CD4-positive, CD25-positive, alpha-beta regulatory T cell (primary cell): ENCODE measurements around the gene TNFRSF13B. TPM values are rescaled to one million over a fixed set of nuclear protein-coding genes. Genes with fewer than 3 reads are reported as not detected.

ENCODE experiments used
- ATAC-seq, 2 donors: fragments of 150-1000 bp; cut with Tn5 transposase; one replicate each; pipeline ENCODE4 v1.10.0; 2021; ENCODE audit warnings: low read depth in 2 of 2, moderate number of reproducible peaks in 2 of 2, moderate library complexity in 1 of 2
- DNase-seq, 3 donors: peaks; one replicate each; pipeline versions ENCODE4 v3.0.0 to v3.0.0-alpha.2; 2012 to 2022; ENCODE audit warnings: mixed read lengths in 1 of 3
- H3K27ac ChIP-seq: one replicate; pipeline ENCODE4 v1.7.0; 2013; ENCODE audit warnings: mild to moderate bottlenecking, low read length; ENCODE audit not compliant: insufficient read depth, poor library complexity, severe bottlenecking
- H3K27me3 ChIP-seq: one replicate; pipeline ENCODE4 v1.7.0; 2013; ENCODE audit warnings: low read length; ENCODE audit not compliant: control insufficient read depth, insufficient read depth
- H3K36me3 ChIP-seq: one replicate; pipeline ENCODE4 v1.7.0; 2013; ENCODE audit warnings: mild to moderate bottlenecking, low read length, moderate library complexity; ENCODE audit not compliant: control insufficient read depth, insufficient read depth
- H3K4me1 ChIP-seq: 2 replicates; pipeline ENCODE4 v1.7.0; 2013; ENCODE audit warnings: mild to moderate bottlenecking, low read length; ENCODE audit not compliant: insufficient read depth, control insufficient read depth, poor library complexity, severe bottlenecking
- H3K4me3 ChIP-seq: one replicate; pipeline ENCODE4 v1.7.0; 2013; ENCODE audit warnings: low read depth, mild to moderate bottlenecking, low read length, moderate library complexity
- H3K9me3 ChIP-seq, 2 experiments: 1 replicate in 1 of 2; 2 replicates in 1 of 2; pipeline ENCODE4 v1.7.0; 2013; ENCODE audit warnings: low read length in 2 of 2, mild to moderate bottlenecking in 1 of 2, moderate library complexity in 1 of 2; ENCODE audit not compliant: control insufficient read depth in 2 of 2
- H3K27ac Mint-ChIP-seq, 3 donors: one replicate each; pipeline ENCODE4 v1.8.0; 2020 to 2022; ENCODE audit warnings: mild to moderate bottlenecking in 3 of 3, mixed read lengths in 3 of 3, moderate library complexity in 2 of 3
- H3K27me3 Mint-ChIP-seq: one replicate; pipeline ENCODE4 v1.8.0; 2022; ENCODE audit warnings: mild to moderate bottlenecking, mixed read lengths
- H3K36me3 Mint-ChIP-seq: one replicate; pipeline ENCODE4 v1.8.0; 2020; ENCODE audit warnings: mixed read lengths
- H3K4me1 Mint-ChIP-seq, 4 donors: one replicate each; pipeline ENCODE4 v1.8.0; 2020 to 2022; ENCODE audit warnings: mixed read lengths in 4 of 4, mild to moderate bottlenecking in 1 of 4
- H3K4me3 Mint-ChIP-seq, 4 donors: one replicate each; pipeline ENCODE4 v1.8.0; 2020 to 2022; ENCODE audit warnings: mild to moderate bottlenecking in 4 of 4, mixed read lengths in 4 of 4, moderate library complexity in 3 of 4
- H3K9me3 Mint-ChIP-seq, 7 donors: one replicate each; pipeline ENCODE4 v1.8.0; 2020 to 2022; ENCODE audit warnings: mixed read lengths in 7 of 7, mild to moderate bottlenecking in 3 of 7, moderate library complexity in 2 of 7
- polyA plus RNA-seq, 4 donors: library from polyadenylated mRNA; unstranded; fragments of 300-500 nt; fragmentation: Illumina TruSeq; gene quantifications; one replicate each; pipeline ENCODE4 v1.2.3, GENCODE V29; 2021
- total RNA-seq: library from RNA; stranded (reverse); gene quantifications from one replicate; pipeline ENCODE4 v1.2.3, GENCODE V29; 2022

Gene TNFRSF13B
- total and polyA plus RNA-seq, 5 donors from 2014 or later = 0.73 to 4.8 (median 3.1) TPM

DNA sequence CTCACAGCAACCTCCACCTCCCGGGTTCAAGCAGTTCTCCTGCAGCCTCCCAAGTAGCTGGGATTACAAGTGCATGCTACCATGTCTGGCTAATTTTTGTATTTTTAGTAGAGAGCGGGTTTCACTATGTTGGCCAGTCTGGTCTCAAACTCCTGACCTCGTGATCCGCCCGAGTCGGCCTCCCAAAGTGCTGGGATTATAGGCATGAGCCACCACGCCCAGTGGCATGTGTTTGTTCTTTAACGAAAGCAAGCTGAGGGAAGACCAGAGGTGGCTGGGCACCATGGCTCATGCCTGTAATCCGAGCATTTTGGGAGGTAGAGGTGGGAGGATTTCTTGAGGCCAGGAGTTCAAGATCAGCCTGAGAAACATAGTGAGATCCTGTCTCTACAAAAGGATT lies 18.1 kb downstream of the TNFRSF13B start:
- Histone ChIP-seq H3K27ac (no peak overlapping the region), H3K27me3 (peaks cover 12% of the 10 kb centered on the region), H3K9me3 (peaks cover 2 to 6% of the 10 kb centered on the region in 2 experiments), H3K4me3 (no peak overlapping the region), H3K4me1 (no peaks in the 10 kb centered on the region), H3K36me3 (no peaks in the 10 kb centered on the region)
- Mint-ChIP-seq H3K27ac (no peak overlapping the region), H3K36me3 (no peaks in the 10 kb centered on the region), H3K4me1 (peaks cover 0 to 5% (median under 1%) of the 10 kb centered on the region in 4 donors), H3K9me3 (peaks cover 0 to 16% (median 4%) of the 10 kb centered on the region in 7 donors), H3K27me3 (peaks cover 18% of the 10 kb centered on the region), H3K4me3 (no peak overlapping the region)
- DNase-seq (no peak), ATAC-seq (no peak)

DNA sequence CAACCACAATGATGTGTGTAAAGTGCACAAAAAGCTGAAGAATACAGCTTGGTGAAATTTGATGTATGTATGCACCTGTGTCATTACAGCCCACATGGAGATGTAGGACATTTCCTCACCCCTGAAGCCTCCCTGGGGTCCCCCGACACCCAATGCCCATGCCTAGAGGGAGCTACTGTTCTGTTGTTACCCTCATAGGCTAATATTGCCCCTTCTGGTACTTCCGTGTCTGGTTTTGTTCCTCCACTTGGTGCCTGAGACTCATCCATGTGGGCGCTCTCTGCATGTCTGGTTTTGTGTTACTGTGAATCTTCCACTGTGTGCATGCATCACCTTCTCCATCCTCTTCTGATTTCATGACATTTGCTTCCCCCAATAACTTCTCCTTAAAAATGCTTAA lies 18.6 kb downstream of the TNFRSF13B start:
- peaks cover 0 to 2% (median under 1%) of the 10 kb centered on the region in 4 donors for H3K4me1 Mint-ChIP-seq
- H3K4me1 ChIP-seq = no peaks in the 10 kb centered on the region
- DNase-seq (no peak), ATAC-seq (no peak)
- peaks cover 18% of the 10 kb centered on the region for H3K27me3 Mint-ChIP-seq
- H3K9me3 ChIP-seq = peaks cover 7 to 8% of the 10 kb centered on the region in 2 experiments
- peaks cover 0 to 21% (median 4%) of the 10 kb centered on the region in 7 donors for H3K9me3 Mint-ChIP-seq
- no peaks in the 10 kb centered on the region for H3K36me3 ChIP-seq
- no peaks in the 10 kb centered on the region for H3K36me3 Mint-ChIP-seq
- no peak overlapping the region for H3K27ac Mint-ChIP-seq
- H3K4me3 Mint-ChIP-seq = no peak overlapping the region
- H3K4me3 ChIP-seq = no peak overlapping the region
- no peak overlapping the region for H3K27ac ChIP-seq
- H3K27me3 ChIP-seq = peaks cover 12% of the 10 kb centered on the region

DNA sequence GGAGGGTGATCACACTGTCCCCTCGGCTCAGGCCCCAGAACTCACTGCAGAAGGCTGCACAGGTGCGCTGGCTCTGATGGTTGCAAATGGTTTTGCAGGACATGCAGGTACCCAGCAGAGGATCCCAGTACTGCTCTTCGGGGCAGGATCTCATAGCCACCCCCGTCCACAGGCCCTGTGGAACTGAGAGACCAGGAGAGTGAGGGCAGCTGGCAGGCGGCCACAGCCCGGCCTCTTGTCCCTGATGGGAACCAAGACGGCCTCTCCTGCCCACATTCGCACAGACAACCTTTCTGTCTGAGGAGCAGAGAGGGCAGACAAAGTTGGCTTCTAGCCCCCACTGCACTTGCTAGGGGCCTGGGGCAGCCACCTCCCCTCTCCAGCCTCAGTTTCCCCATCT lies 19.5 kb downstream of the TNFRSF13B start:
- H3K4me3 Mint-ChIP-seq = no peak overlapping the region
- H3K9me3 Mint-ChIP-seq = peaks cover 0 to 28% (median 4%) of the 10 kb centered on the region in 7 donors
- no peaks in the 10 kb centered on the region for H3K4me1 ChIP-seq
- H3K4me1 Mint-ChIP-seq = peaks cover 0 to 2% (median 0%) of the 10 kb centered on the region in 4 donors
- ATAC-seq (no peak), DNase-seq (no peak)
- H3K27ac ChIP-seq = no peak overlapping the region
- no peaks in the 10 kb centered on the region for H3K36me3 ChIP-seq
- H3K27ac Mint-ChIP-seq = no peak overlapping the region
- H3K27me3 Mint-ChIP-seq = peaks cover 15% of the 10 kb centered on the region
- peaks cover 11% of the 10 kb centered on the region for H3K27me3 ChIP-seq
- H3K9me3 ChIP-seq = peaks cover 7 to 8% of the 10 kb centered on the region in 2 experiments
- H3K36me3 Mint-ChIP-seq = peaks cover 5% of the 10 kb centered on the region
- H3K4me3 ChIP-seq = no peak overlapping the region

DNA sequence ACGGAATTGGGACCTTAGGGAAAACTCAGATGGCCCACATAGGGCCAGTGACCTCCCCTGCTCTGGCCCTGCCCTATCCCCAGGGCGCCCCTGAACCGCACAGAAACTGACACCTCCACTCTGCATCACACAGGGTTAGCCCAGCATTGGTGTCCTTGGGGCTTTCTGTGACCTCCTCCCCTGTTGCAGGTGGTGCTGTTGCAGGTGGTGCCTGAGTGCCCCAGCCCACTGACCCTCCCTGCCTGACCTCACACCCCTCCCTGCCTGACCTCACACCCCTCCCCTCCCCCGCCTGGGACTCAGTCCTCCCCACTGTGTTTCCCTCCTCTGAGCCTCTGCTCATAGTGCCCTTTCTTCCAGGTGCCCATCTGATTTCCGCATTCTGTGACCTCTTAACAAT lies 21.4 kb downstream of the TNFRSF13B start:
- ATAC-seq (no peak), DNase-seq (no peak)
- Mint-ChIP-seq H3K36me3 (peaks cover 5% of the 10 kb centered on the region), H3K4me3 (no peak overlapping the region), H3K27me3 (peaks cover 2% of the 10 kb centered on the region), H3K27ac (no peak overlapping the region), H3K9me3 (peaks cover 0 to 27% (median 4%) of the 10 kb centered on the region in 7 donors), H3K4me1 (no peaks in the 10 kb centered on the region)
- Histone ChIP-seq H3K4me1 (no peaks in the 10 kb centered on the region), H3K27ac (no peak overlapping the region), H3K4me3 (no peak overlapping the region), H3K9me3 (peaks cover 7 to 8% of the 10 kb centered on the region in 2 experiments), H3K27me3 (peaks cover 3% of the 10 kb centered on the region), H3K36me3 (no peaks in the 10 kb centered on the region)

DNA sequence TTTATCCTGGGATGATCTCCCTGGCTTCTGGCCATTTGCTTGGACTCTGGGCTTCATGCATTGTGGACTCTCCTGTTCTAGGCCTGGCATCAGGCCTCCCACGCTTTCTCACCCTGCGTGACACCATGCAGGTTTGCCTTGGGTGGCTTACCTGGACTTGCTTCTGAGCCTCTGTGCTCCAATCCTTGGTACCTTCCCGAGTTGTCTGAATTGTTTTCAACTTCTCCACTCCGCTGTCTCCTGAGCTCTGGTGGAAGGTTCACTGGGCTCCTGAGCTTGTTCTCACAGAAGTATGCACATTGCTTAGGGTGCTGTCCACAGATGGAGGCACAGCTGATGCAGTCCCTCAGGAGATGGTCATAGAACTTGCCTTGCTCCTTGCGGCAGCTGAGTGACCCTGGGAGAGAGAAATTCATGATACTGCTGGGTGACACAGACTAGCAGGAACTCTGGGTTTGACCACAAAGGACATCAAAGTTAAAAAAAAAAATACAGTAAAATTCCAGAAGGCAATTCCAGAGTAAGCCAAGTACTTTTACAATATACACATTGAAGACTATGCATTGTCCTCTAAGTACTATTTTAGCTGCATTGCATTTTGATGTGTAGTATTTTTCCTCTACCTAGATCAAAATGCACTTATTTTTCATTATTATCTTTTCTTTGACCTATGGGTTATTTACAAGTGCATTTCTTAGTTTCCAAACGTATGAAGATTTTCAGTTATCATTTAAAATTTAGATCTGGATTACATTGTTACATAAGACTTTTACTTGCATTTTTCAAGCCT lies 23.1 kb downstream of the TNFRSF13B start:
- H3K27ac Mint-ChIP-seq = no peak overlapping the region
- H3K4me1 Mint-ChIP-seq = no peaks in the 10 kb centered on the region
- Histone ChIP-seq H3K9me3 (peaks cover 7 to 8% of the 10 kb centered on the region in 2 experiments), H3K4me3 (no peak overlapping the region), H3K4me1 (no peaks in the 10 kb centered on the region), H3K27ac (no peak overlapping the region), H3K27me3 (no peaks in the 10 kb centered on the region), H3K36me3 (no peaks in the 10 kb centered on the region)
- no peak for DNase-seq
- ATAC-seq = no peak
- H3K9me3 Mint-ChIP-seq = peaks cover 0 to 23% (median 4%) of the 10 kb centered on the region in 7 donors
- H3K4me3 Mint-ChIP-seq = no peak overlapping the region
- no peaks in the 10 kb centered on the region for H3K27me3 Mint-ChIP-seq
- H3K36me3 Mint-ChIP-seq = peaks cover 5% of the 10 kb centered on the region

DNA sequence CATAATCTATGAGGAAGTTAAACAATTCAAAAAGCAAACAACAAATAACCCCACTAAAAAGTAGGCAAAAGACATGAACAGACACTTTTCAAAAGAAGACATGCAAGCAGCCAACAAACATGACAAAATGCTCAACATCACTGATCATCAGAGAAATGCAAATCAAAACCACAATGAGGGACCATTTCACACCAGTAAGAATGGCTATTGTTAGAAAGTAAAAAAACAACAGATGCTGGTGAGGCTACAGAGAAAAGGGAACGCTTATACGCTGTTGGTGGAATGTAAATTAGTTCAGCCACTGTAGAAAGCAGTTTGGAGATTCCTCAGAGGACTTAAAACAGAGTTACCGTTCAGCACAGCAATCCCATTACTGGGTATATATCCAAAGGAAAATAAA lies 24.4 kb downstream of the TNFRSF13B start:
- H3K27ac Mint-ChIP-seq = no peak overlapping the region
- H3K27me3 Mint-ChIP-seq = no peaks in the 10 kb centered on the region
- H3K27me3 ChIP-seq = no peaks in the 10 kb centered on the region
- H3K4me1 Mint-ChIP-seq = no peaks in the 10 kb centered on the region
- no peak overlapping the region for H3K27ac ChIP-seq
- H3K4me3 ChIP-seq = no peak overlapping the region
- no peak for DNase-seq
- peaks cover 7 to 8% of the 10 kb centered on the region in 2 experiments for H3K9me3 ChIP-seq
- no peaks in the 10 kb centered on the region for H3K36me3 ChIP-seq
- peaks cover 5% of the 10 kb centered on the region for H3K36me3 Mint-ChIP-seq
- no peak overlapping the region for H3K4me3 Mint-ChIP-seq
- H3K9me3 Mint-ChIP-seq = peaks cover 0 to 23% (median 4%) of the 10 kb centered on the region in 7 donors
- H3K4me1 ChIP-seq = no peaks in the 10 kb centered on the region
- ATAC-seq = no peak

DNA sequence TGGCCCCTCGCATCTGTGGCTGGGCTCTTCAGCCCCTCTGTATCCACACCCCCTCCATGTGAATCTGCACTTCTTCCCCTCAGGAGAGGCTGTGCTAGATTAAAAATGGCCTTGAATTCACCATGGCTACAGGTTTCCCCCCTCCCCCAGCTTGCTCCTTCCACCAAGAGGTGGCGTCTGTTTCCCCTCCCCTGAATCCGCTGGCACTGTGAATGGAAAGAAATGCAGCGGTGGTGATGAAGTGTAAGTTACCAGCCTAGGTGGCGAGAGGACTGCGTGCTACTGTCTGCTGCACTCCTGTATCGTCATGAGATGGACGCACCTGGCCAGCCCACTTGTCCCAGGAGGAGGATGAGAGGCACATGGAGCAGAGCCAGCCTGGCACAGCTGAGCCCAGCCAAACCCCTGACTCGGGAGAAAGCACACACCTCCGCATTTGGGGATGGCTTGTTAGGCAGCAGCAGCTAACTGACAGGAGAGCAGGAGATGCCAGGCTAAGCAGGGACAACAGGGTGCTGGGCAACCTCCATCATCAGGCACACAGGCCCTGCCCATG lies 26.2 kb downstream of the TNFRSF13B start:
- Mint-ChIP-seq H3K27ac (no peak overlapping the region), H3K9me3 (peaks cover 0 to 20% (median 4%) of the 10 kb centered on the region in 7 donors), H3K36me3 (peaks cover 5% of the 10 kb centered on the region), H3K4me1 (no peaks in the 10 kb centered on the region), H3K4me3 (no peak overlapping the region), H3K27me3 (peaks cover 6% of the 10 kb centered on the region)
- H3K27me3 ChIP-seq = no peaks in the 10 kb centered on the region
- H3K4me3 ChIP-seq = no peak overlapping the region
- no peak overlapping the region for H3K27ac ChIP-seq
- H3K4me1 ChIP-seq = no peaks in the 10 kb centered on the region
- DNase-seq (no peak), ATAC-seq (no peak)
- peaks cover 7 to 8% of the 10 kb centered on the region in 2 experiments for H3K9me3 ChIP-seq
- H3K36me3 ChIP-seq = no peaks in the 10 kb centered on the region
